Measurements from ENCODE around the gene TCP1.

- TF ChIP-seq CTCF (IDR thresholded peaks at IDR 0.05) (no peak), POLR2A (IDR thresholded peaks at IDR 0.05) (no peak)
Observed at GRCh38 chr6:159756508-159756907, 32.9 kb downstream of the TCP1 start.
